LNCaP clone FGC (cell line): ENCODE measurements around the gene CC2D2A.
"Not testable (repeated sequence)": the region's sequence is repeated elsewhere in the genome, so short reads cannot be mapped to it uniquely, and the experiment has no call there.

Experiments
- DNase-seq: peaks from one replicate; pipeline ENCODE4 v3.0.0-alpha.2; 2011; ENCODE audit warnings: low read depth
- H3K4me3 ChIP-seq: 2 replicates; pipeline ENCODE4 v1.5.1; 2011; ENCODE audit warnings: mild to moderate bottlenecking, low read depth, low read length, control low read depth
- CTCF ChIP-seq: IDR thresholded peaks from 2 replicates; pipeline ENCODE4 v1.5.1; 2012; ENCODE audit warnings: mild to moderate bottlenecking; ENCODE audit not compliant: control insufficient read depth, insufficient read depth; ENCODE audit errors: extremely low read depth

Gene CC2D2A

GRCh38 chr4:15510961-15511360, 41.3 kb downstream of the CC2D2A start:
- DNase-seq = no peak
- H3K4me3 ChIP-seq = no peak overlapping the region
- no peak for TF ChIP-seq CTCF

GRCh38 chr4:15513545-15513944, 43.9 kb downstream of the CC2D2A start:
- no peak for TF ChIP-seq CTCF
- no peak for DNase-seq
- H3K4me3 ChIP-seq = no peak overlapping the region

GRCh38 chr4:15515106-15515505, 45.4 kb downstream of the CC2D2A start:
- no peak for DNase-seq
- no peak for TF ChIP-seq CTCF
- H3K4me3 ChIP-seq = no peak overlapping the region

GRCh38 chr4:15516494-15516893, 46.8 kb downstream of the CC2D2A start:
- no peak for DNase-seq
- no peak for TF ChIP-seq CTCF
- H3K4me3 ChIP-seq = no peak overlapping the region

GRCh38 chr4:15517681-15518080, 48.0 kb downstream of the CC2D2A start:
- not testable (repeated sequence) for H3K4me3 ChIP-seq, DNase-seq

GRCh38 chr4:15521442-15522039, 51.9 kb downstream of the CC2D2A start:
- no peak for TF ChIP-seq CTCF
- DNase-seq = no peak
- no peak overlapping the region for H3K4me3 ChIP-seq

GRCh38 chr4:15525080-15525479, 55.4 kb downstream of the CC2D2A start:
- TF ChIP-seq CTCF = no peak
- DNase-seq = no peak
- no peak overlapping the region for H3K4me3 ChIP-seq
